GM19463 (cell line): Measurements from ENCODE around the gene MAGEA10.
"Not testable (repeated sequence)": the region's sequence is repeated elsewhere in the genome, so short reads cannot be mapped to it uniquely, and the experiment has no call there.

Source experiments
- ATAC-seq: cut with Tn5 transposase; IDR thresholded peaks from one replicate; pipeline ENCODE4 v1.9.1; 2021; ENCODE audit warnings: mild to moderate bottlenecking, moderate library complexity; ENCODE audit not compliant: unreplicated experiment

Gene MAGEA10

DNA sequence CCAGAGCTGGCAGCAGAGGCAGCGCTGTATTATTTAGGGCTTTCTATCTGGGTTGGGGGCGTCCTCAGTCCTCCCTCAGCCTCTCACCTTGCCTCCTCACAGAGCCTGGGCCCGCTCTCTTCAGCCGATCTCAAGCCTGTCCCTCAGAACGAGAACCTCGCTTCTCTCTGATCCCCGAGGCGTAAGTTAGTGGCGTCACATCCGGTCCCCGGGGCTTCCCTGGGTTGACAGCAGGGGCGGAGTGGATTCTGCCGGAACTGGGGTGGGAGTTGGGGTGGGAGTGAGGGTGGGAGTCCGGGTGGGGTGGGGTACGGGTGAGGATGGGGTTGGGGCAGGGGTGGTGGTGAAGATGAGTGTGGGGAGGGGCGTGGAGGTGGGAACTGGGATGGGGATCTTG is at the start of gene MAGEA10:
TSS of gene MAGEA10 (minus strand) at position 190 of the 397 bp plus-strand sequence. CDS start 2,957 bp downstream, outside the sequence.
- ATAC-seq: no peak

DNA sequence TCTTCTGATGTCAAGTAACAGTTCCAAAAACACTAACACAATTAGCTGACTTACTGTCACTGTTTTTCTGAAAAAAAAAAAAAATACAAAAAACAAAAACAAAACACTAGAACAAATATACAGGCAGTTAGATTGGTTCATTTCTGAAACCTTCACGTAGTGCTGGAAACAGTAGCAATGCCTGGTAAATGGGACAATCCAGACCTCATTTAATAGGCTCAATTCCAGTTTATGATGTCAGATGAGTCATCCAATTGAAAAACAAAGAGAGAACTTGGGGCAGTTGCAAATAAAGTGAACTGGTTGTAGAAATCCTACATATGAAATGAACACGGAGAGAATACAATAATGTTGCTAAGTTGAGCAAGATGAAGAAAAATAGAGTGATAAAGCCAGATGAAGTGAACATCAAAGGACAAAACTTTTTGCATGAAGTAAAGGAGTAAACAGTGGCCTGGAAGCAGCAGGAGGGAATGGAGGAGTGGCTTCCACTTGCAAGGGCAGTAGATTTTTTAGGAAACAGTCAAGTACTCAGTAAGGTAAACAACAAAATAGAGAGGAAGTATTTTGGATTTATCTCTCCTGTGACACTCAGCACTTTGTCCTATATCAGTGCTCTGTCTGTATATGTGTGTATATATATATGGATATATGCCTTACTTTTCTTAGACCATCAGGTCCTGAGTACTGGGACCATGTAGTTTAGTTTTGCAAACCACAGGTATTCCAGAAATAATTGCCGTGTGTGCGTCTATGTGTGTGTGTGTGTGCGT is 39.3 kb upstream of the MAGEA10 start:
- ATAC-seq: no peak

DNA sequence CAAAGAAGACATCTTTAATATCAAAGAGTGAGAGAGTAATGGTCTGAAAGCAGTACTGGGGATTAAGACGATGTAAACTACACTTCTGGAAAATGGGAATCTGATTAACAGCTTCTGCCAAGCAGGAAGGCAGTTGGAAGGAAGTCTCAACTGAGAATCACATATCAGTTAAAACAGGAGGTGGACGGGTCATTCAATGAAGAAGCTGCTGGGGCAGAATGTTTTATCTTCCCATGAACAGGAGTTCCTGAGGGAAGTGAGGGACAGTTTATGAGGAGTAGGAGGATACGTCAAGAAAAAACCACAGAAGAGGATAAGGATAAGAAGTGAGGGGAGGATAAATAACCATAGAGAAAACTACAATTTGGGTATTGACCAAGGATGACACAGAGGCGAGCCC is 38.7 kb upstream of the MAGEA10 start:
- no peak for ATAC-seq

DNA sequence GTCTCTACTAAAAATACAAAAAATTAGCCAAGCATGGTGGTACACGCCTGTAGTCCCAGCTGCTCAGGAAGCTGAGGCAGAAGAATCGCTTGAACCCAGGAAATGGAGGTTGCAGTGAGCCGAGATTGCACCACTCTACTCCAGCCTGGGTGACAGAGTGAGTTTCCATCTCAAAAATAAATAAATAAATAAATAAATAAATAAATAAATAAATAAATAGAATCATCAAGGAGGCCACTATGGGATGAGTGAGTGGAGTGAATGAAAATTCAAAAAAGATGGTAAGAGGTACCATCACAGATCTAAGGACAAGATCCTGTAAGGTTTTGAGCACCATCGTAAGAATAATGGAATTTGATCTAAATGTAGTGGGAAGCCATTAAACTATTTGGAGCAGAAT is 37.5 kb upstream of the MAGEA10 start:
- not testable (repeated sequence) for ATAC-seq

DNA sequence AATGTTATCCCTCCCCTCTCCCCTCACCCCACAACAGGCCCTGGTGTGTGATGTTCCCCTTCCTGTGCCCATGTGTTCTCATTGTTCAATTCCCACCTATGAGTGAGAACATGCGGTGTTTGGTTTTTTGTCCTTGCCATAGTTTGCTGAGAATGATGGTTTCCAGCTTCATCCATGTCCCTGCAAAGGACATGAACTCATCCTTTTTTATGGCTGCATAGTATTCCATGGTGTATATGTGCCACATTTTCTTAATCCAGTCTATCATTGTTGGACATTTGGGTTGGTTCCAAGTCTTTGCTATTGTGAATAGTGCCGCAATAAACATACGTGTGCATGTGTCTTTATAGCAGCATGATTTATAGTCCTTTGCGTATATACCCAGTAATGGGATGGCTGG is 35.5 kb upstream of the MAGEA10 start:
- ATAC-seq: not testable (repeated sequence)

DNA sequence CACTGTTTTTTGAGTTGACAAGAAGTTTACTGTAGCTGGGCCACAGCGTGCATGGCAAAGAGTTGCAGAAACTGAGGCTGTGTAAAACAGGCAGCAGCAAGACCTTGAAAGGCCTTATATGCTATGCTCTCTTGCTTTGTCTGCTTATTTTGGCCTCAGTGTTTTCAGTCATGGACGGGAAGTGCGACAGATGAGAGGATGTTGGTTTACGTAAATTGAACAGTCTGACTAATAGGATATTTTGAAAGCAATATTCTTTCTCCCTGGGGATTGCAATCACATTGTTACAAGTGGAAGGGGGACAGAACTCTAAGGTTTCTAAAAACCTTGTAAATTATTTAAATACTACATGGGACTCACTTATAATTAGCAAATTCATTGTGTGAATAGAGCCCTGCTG is 32.2 kb upstream of the MAGEA10 start:
- ATAC-seq: no peak

DNA sequence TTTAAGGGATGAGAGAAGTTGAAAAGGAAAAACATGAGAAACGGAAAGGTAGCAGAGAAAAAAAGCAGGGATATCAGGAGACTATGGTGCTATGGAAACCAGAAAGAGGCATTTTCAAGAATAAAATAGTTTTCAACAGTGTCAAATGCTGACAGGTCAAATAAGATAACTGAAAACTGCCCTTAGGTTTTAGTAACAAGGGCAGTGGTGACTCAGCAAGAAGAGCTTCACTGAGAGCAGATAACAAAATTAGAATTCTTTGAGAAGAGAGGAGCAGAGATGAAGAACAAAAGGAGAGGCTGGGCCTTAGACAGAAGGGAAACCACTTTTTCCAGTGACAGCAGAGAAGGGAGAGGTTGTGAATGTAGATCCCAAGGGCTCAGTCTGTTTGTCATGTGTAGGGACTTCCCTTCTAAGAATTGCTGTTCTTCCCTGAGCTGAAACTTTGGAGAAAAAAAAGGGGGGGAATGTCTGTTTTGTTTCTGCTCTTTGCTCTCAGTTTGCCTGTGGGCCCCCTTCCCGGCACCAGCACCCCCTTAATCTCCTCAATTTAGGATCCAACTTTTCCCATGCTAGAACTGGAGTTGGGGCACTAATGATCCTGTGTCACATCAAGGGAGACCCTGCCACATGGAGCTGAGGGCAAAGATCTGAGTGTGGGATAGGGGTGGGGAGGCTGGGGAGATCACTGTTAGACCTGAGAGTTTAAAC is 26.8 kb upstream of the MAGEA10 start:
- ATAC-seq: no peak

DNA sequence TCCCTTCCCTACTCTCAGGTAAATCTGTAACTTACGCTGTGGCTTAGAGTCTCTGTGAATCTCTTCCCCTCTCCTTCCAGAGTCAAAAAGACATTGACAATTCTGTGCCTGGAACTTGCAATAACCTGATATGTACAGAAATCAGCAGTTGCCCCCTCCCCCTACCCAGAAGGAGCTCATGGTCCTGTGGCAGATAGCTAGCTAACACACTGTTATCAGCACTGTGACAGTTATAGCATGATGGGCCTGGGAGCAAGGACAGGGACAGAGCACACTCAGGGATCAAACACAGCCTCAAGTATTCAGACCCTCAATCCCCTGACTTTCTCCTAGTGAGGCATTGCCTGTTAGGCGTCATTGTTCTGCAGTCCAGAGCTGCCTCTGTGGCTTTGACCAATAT is 18.7 kb upstream of the MAGEA10 start:
- ATAC-seq: no peak

DNA sequence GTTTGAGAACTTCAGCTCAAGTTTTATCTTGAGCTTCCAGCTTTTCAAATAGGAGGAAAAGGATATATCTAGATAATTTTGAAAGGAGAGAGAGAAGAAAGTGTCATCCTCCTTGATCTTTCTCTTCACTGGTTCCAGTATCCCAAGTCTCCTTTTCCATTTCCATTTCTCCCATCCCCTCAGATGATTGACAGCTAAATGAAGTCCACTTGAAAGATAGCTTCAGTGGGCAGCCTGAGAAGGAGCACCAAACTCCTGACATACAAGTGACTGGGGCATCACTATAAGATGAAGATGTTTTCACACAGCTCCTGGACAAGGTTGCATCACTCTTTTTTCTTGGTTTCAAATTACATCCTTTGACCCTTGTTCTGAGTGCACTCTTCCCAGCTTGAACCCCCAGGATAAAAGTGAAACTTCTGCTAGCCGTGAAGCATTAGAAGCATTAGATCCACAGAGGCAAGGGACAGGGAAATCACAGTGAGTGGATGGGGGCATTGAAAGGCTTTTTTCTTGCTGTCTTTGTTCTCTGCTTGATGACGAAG is 17.5 kb upstream of the MAGEA10 start:
- no peak for ATAC-seq

DNA sequence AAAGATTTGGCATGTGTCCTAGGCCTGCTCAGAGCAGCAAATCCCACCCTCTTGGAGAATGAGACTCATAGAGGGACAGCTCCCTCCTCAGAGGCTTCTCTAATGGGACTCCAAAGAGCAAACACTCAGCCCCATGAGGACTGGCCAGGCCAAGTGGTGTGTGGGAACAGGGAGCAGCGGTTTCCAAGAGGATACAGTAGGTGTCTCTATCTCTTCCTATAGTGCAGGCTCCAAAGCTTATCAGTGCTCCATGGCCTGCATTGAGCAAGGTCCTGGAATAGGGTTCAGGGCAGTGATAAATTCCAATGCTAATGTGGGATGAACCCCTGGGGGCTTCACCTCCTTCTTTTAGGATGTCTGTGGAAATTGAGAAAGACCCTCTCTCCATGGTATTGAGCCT is 15.7 kb upstream of the MAGEA10 start:
- no peak for ATAC-seq

DNA sequence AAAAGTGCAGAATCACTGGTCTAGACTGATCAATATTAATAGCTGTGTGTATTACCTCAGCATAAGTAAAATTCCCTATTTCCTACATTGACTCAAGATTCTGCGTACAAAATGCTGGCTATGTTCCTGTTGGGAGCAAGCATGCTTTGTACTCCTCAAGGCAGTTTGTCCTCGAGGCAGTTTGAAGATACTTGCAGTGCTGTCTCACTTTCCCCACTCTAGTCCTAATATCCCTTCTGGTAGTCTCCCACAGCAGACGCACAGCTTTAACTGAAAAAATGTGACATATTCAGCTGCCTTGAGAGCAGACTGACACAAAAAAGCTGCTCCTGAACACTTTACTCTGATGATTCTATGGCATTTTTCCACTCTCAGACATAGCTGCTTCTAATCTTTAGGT is 12.9 kb upstream of the MAGEA10 start:
- no peak for ATAC-seq

DNA sequence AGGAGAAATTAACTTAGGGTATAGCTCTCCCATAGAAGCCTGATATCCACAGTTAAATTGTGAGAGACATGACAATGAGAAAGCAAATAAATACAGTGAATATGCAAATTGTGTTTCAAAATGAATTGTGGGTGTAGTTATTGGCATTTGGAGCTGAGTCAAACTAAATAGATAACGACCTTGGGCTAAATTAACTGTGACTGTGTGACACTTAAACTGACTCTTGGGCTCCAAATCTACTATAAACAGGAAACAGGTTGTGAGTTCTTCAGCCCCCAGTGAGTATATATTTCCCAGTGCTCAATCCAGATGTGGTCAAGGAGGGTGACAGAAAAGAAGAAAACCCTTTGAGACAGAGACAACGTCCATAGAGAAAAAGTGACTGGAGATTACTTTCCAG is 11.3 kb upstream of the MAGEA10 start:
- no peak for ATAC-seq

DNA sequence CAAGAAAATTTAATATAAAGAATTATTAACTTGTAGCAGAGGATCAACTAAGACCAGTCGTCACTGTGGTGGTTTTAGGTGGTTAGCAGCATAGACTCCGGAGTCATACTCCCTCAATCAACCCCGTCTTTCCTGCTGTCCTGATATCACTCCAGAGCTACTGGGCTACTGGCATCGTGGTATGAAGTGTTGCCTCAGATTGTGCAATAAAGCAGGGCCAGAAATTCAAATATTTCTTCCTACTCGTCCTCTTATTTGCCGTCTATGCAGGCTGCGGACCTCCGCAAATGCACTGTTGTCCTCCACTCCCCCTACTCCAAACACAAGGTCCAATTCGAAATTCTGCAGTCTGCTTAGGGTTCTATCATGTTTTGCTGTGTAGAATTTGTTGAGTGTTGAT is 1.2 kb upstream of the MAGEA10 start:
- ATAC-seq: no peak

DNA sequence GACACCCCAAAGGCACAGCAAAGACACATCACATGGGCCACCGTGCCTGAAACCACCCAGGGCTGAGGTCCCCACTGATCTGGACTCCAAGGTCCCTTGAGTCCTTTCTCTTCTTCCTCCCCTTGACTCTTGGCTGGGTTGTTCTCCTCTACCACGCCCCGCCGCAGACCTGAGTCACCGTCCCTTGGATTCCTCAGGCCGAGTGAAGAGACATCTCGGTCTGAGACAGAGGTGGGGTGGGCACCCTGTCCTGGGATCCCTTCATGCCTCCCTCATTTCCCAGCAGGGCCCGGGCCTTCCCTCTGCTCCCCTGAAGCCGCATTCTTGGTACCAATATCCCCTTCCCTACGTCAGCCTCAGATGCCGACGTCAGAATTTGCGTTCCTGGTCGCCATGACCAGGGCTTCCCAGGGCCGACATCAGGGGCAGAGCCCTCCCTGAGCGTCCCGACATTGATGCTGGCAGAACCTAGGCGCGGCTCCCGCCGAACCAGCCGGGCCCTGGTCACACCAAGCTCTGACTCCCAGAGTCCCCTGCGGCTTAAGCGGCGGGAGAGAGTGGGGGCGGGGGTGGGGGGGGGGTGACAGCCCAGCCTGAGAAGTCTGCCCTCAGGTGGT is 498 bp downstream of the MAGEA10 start:
- no peak for ATAC-seq

DNA sequence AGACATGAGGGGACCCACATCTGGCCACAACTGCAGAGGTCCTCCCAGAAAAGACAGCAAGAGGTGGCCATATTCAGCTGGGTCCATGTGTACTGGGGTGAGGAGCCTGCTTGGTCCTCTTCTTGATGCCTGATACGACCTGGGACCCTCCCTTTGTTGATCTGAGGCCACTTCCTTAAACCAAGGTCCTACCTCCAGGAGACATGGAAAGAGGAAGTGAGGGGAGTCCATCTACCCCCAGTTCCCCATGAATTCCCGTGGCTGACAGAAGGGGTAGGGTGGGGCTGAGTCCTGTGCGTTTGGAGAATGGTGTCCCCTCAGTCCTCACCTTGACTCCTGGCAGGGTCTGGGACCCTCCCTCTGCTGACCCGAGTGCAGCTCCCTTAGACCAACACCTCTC is 2.1 kb downstream of the MAGEA10 start:
- ATAC-seq: no peak

DNA sequence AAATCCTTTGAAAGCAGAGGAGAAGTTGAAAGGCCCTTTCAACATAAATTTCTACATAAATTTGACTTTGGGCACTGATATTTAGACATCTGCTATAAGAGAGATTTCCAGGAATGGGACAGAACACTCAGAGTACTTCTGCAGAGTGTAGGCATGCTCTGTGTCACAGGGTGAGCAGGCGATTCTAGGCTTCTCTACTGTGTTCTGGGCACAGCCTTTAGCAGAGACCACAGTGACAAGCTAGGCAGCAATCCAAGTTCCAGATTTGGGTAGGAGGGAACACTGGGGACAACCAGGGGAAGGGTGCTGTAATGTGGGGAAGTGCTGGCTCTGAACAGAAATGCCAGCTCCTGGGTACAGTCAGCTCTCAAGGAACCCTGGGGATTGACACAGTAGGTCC is 6.9 kb downstream of the MAGEA10 start:
- no peak for ATAC-seq

DNA sequence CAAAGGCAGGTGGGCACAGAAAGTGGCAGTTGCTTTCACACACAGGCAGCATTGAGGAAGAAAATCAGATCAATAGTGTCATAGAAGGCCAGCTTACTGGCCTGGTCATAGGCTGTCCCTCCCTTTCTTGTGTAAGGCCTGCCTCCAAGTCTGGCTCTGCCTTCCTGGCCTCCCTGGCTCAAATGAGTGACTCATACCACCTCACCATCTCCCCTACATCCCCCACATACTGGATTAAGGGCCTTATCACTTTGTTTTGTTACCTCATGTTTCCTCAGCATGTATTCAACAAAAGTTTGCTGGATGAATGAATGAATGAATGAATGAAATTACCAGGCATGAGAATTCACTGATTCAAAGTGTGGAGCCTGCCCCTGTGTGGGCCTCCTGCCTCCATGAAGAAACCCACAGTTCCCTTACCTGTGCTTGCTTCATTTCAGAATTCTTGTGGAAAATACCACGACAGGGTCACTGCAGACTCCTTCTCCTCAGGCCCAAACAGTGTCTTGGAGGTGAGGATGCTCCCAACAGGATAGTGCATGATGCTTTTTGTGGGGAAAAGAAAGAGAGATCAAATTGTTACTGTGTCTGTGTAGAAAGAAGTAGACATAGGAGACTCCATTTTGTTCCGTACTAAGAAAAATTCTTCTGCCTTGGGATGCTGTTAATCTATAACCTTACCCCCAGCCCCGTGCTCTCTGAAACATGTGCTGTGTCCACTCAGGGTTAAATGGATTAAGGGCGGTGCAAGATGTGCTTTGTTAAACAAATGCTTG is 9.1 kb downstream of the MAGEA10 start:
- ATAC-seq: not testable (repeated sequence)

DNA sequence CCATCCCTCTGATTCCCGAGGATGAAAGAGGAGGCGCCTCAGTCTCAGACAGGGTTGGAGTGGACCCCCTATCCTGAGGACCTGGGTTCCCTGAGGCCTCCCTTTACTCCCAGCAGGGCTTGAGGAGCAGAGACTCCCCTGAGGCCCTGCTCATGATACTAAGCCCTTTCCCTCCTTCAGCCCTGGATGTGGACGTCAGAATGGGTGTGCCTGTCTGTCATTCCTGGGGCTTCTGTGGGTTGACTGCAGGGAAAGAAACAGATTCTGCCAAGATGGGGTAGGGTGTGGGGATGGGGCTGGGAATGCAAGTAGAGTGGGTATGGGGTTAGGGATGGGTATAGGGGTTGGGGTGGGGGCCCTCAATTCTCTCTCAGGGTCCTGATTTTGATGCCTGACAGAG is 21.1 kb downstream of the MAGEA10 start:
- no peak for ATAC-seq

DNA sequence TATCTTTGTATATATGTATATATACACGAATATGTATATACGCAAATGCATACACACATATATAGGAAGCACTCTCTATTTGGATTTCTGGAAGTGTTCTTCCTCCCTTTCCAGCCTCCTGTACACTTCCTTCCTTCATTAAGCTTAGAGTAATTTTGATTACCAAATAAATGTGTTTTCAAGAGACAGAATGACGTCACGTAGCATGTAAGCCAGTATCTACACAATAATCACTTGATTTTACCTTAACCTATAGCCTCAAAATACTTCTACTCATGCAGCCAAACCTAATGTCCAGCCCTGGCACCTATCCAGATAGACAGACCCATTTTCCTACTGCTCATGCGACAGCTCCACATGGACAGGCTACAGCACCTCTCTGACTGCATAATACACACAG is 29.9 kb downstream of the MAGEA10 start:
- ATAC-seq: no peak

DNA sequence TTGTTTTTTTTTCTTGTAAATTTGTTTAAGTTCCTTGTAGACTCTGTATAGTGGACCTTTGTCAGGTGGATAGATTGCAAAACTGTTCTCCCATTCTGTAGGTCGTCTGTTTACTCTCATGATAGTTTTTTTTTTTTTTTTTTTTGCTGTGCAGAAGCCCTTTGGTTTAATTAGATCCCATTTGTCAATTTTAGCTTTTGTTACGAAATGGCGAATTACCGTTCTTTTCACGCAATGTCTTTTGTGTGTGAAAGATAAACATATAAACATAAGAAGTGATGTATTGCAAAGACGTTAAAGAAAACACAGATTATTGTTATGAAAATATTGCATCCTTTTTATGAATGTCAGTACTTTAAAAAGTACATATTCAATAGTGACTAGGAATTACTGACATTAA is 34.5 kb downstream of the MAGEA10 start:
- ATAC-seq: no peak

DNA sequence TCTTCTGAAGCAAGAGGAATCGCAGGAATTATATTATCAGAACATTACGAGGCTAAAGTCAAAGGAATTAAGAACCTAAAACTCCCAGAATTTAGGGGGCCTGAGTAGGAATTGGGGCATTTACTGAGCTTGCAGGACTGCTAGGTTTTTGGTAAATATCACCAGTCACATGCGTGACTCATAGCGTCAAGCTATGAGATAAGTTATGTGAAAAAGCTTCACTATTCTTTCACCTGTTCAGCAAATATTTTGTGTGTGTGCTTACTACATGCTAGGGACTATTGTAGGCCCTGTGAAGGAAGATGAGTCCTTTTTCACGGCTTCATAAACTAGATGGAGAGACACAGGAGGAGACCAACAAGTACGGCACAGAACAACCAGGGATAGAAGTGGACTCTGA is 52.2 kb downstream of the MAGEA10 start:
- ATAC-seq: no peak
